Subcutaneous adipose tissue (tissue), 4 donors: ENCODE measurements around the gene SPAG17. TPM values are rescaled to one million over a fixed set of nuclear protein-coding genes. Genes with fewer than 3 reads are reported as not detected.

Experiments used
- CTCF ChIP-seq: fragments of 450-650 bp; IDR thresholded peaks from one replicate; pipeline ENCODE4 v1.5.1; 2016; ENCODE audit warnings: low read depth, mild to moderate bottlenecking, control low read depth, antibody characterized with exemption, moderate library complexity
- total RNA-seq, 4 donors: library from RNA; depleted of rRNA; stranded (reverse); fragments of >200 nt; gene quantifications; one replicate each; pipeline ENCODE4 v1.1.0, GENCODE V29; 2016

SPAG17 gene
- total RNA-seq, 4 donors from 2014 or later, result 0.82 to 2.7 (median 1.6) TPM

- TF ChIP-seq CTCF, result no peak
These were observed 25.2 kb upstream of the SPAG17 start for GRCh38 chr1:118210051-118210722.

- no peak for TF ChIP-seq CTCF
These were observed 24.6 kb upstream of the SPAG17 start for GRCh38 chr1:118209648-118210047.

GRCh38 chr1:118206966-118207365 lies 21.9 kb upstream of the SPAG17 start:
- no peak for TF ChIP-seq CTCF

GRCh38 chr1:118204648-118205047 lies 19.6 kb upstream of the SPAG17 start:
- TF ChIP-seq CTCF, result no peak

GRCh38 chr1:118204105-118204504 lies 19.1 kb upstream of the SPAG17 start:
- TF ChIP-seq CTCF, result no peak

GRCh38 chr1:118202076-118202608 lies 17.1 kb upstream of the SPAG17 start:
- TF ChIP-seq CTCF, result no peak

- TF ChIP-seq CTCF, result no peak
These were observed 16.5 kb upstream of the SPAG17 start for GRCh38 chr1:118201524-118201923.
